B cell (primary cell): ENCODE results near the gene NME3. TPM values are rescaled to one million over a fixed set of nuclear protein-coding genes. Genes with fewer than 3 reads are reported as not detected.
A peak's percentile ranks its signal among the peaks of the same experiment; 100 is the strongest.

Experiments used
- ATAC-seq: fragments of 200-7000 bp; cut with Tn5 transposase; one replicate; pipeline ENCODE4 v1.10.0; 2021; ENCODE audit warnings: low read depth, mild to moderate bottlenecking, moderate number of reproducible peaks, moderate library complexity
- CTCF ChIA-PET: fragments of 350-600 bp; sonication (Branson Sonifier 250); formaldehyde crosslinking; loops from one replicate; lab custom pipeline; 2021; ENCODE audit warnings: antibody characterized with exemption, inconsistent platforms; lab: Charles Lee
- POLR2A ChIA-PET: fragments of 350-600 bp; sonication (Branson Sonifier 250); formaldehyde crosslinking; loops from one replicate; lab custom pipeline; 2021; ENCODE audit warnings: antibody characterized with exemption; lab: Charles Lee
- DNase-seq: peaks from one replicate; pipeline ENCODE4 v3.0.0; 2013
- H2AFZ ChIP-seq: 2 replicates; pipeline ENCODE4 v1.6.1; 2012; ENCODE audit warnings: mild to moderate bottlenecking, low read depth, low read length; ENCODE audit not compliant: insufficient read depth, poor library complexity, severe bottlenecking
- H3K27ac ChIP-seq, 2 donors: 1 replicate in 1 of 2; 2 replicates in 1 of 2; pipeline ENCODE4 v1.5.1; 2012 to 2013; ENCODE audit warnings: low read length in 2 of 2, mild to moderate bottlenecking in 2 of 2, moderate library complexity in 1 of 2
- H3K27me3 ChIP-seq, 4 experiments: fragments of 200-600 bp in 1 of 4; sonication (generic) in 1 of 4; replicated peaks in 1 of 4; 1 replicate in 2 of 4; 2 replicates in 2 of 4; pipeline versions ENCODE4 v1.6.1 to v1.7.0; 2013 to 2016; ENCODE audit warnings: low read length in 3 of 4, mild to moderate bottlenecking in 2 of 4, mixed read lengths in 1 of 4, moderate library complexity in 1 of 4; ENCODE audit not compliant: insufficient read depth in 4 of 4, control insufficient read depth in 3 of 4; ENCODE audit errors: control extremely low read depth in 1 of 4
- H3K36me3 ChIP-seq, 2 experiments: replicated peaks in 1 of 2; 1 replicate in 1 of 2; 2 replicates in 1 of 2; pipeline versions ENCODE4 v1.6.1 to v1.7.1; 2013; ENCODE audit warnings: low read length in 1 of 2; ENCODE audit not compliant: insufficient read depth in 2 of 2, control insufficient read depth in 1 of 2; ENCODE audit errors: control extremely low read depth in 1 of 2, extremely low read depth in 1 of 2
- H3K4me1 ChIP-seq, 2 donors: fragments of 200-600 bp in 1 of 2; sonication (generic) in 1 of 2; 1 replicate in 1 of 2; 2 replicates in 1 of 2; pipeline versions ENCODE4 v1.5.1 to v1.6.1; 2013 to 2017; ENCODE audit warnings: low read length in 2 of 2; ENCODE audit not compliant: control insufficient read depth in 2 of 2, insufficient read depth in 2 of 2
- H3K4me2 ChIP-seq: replicated peaks from 2 replicates; pipeline ENCODE3; 2012; ENCODE audit warnings: mild to moderate bottlenecking, low read depth, low read length; ENCODE audit not compliant: poor library complexity, severe bottlenecking
- H3K4me3 ChIP-seq, 5 experiments: fragments of 200-600 bp in 1 of 5; sonication (generic) in 1 of 5; 1 replicate in 3 of 5; 2 replicates in 2 of 5; pipeline versions ENCODE4 v1.5.1 to v1.7.0; 2011 to 2016; ENCODE audit warnings: low read length in 4 of 5, mild to moderate bottlenecking in 4 of 5, low read depth in 2 of 5, control low read depth in 1 of 5, moderate library complexity in 1 of 5; ENCODE audit not compliant: insufficient read depth in 1 of 5; ENCODE audit errors: control extremely low read depth in 1 of 5, extremely low read depth in 1 of 5
- H3K79me2 ChIP-seq: fragments of 200-600 bp; sonication (generic); one replicate; pipeline ENCODE4 v1.6.0; 2016; ENCODE audit warnings: low read length; ENCODE audit not compliant: control insufficient read depth, insufficient read depth
- H3K9ac ChIP-seq: fragments of 200-600 bp; sonication (generic); 2 replicates; pipeline ENCODE4 v1.6.1; 2017; ENCODE audit warnings: mild to moderate bottlenecking, low read length, moderate library complexity
- H3K9me3 ChIP-seq, 3 donors: one replicate each; pipeline versions ENCODE4 v1.6.1 to v1.7.1; 2013; ENCODE audit warnings: low read length in 2 of 3; ENCODE audit not compliant: control insufficient read depth in 2 of 3, insufficient read depth in 1 of 3; ENCODE audit errors: control extremely low read depth in 1 of 3
- H4K20me1 ChIP-seq: 2 replicates; pipeline ENCODE4 v1.6.0; 2012; ENCODE audit warnings: mild to moderate bottlenecking, low read length; ENCODE audit not compliant: insufficient read depth, control insufficient read depth, poor library complexity, severe bottlenecking
- H3K27ac Mint-ChIP-seq: one replicate; pipeline ENCODE4 v1.8.0; 2021; ENCODE audit warnings: mixed read lengths
- H3K27me3 Mint-ChIP-seq: one replicate; pipeline ENCODE4 v1.8.0; 2021; ENCODE audit warnings: mixed read lengths
- H3K4me1 Mint-ChIP-seq: one replicate; pipeline ENCODE4 v1.8.0; 2021; ENCODE audit warnings: mixed read lengths
- H3K4me3 Mint-ChIP-seq: one replicate; pipeline ENCODE4 v1.8.0; 2021; ENCODE audit warnings: mixed read lengths
- H3K9me3 Mint-ChIP-seq: one replicate; pipeline ENCODE4 v1.8.0; 2022; ENCODE audit warnings: mixed read lengths; ENCODE audit not compliant: insufficient read depth
- CTCF ChIP-seq: fragments of 200-600 bp; IDR thresholded peaks from one replicate; pipeline ENCODE4 v1.8.0; 2022; ENCODE audit warnings: antibody characterized with exemption, mild to moderate bottlenecking
- EZH2 ChIP-seq: IDR thresholded peaks from 2 replicates; pipeline ENCODE4 v1.6.1; 2012; ENCODE audit warnings: borderline replicate concordance, low read depth, mild to moderate bottlenecking, moderate library complexity, low read length; ENCODE audit not compliant: insufficient read depth, poor library complexity, severe bottlenecking
- WGBS: methylation state at CpG from one replicate; pipeline ENCODE4 v1.1.5; 2013; ENCODE audit warnings: missing lambda C conversion rate; ENCODE audit not compliant: insufficient coverage; 5-methylcytosine and 5-hydroxymethylcytosine counted together
- intact Hi-C: fragments of 100-400 bp; cut with micrococcal nuclease; formaldehyde crosslinking; loops from one replicate; pipeline ENCODE4 v1.10.0; 2022
- polyA plus RNA-seq: library from polyadenylated mRNA; depleted of rRNA; stranded (reverse); fragments of >200 nt; gene quantifications from 2 replicates; pipeline ENCODE4 v1.2.3, GENCODE V29; 2012
- total RNA-seq, 2 donors: library from RNA; stranded (reverse); fragments of 120-200 nt in 1 of 2; gene quantifications; 1 replicate in 1 of 2; 2 replicates in 1 of 2; pipeline versions ENCODE4 v1.2.3 to v1.2.4, GENCODE V29; 2013 to 2022

The NME3 gene
- total and polyA plus RNA-seq, 2 donors (not counting 1 experiment from before 2014, with no cell fraction given): 63.2 to 150 TPM

GRCh38 chr16:1782408-1783264 is 11.3 kb upstream of the NME3 start, which contains the start of the genes NUBP2 and SPSB3:
Gene NUBP2, plus strand, starts transcription at chr16:1782960. Its CDS starts 61 bp downstream, at chr16:1783021.
Gene SPSB3, minus strand, starts transcription at chr16:1782571. Its CDS starts 1,088 bp downstream, at chr16:1781483.
- ChIA-PET CTCF (interaction anchor here (0.6 to 2.3 kb wide), 12 partner anchors 8 to 1380 kb away, joined by 3 to 16 read pairs (median 4); partner anchors contain the start of genes EME2, FAHD1, HAGH and MAPK8IP3), POLR2A (interaction anchor here (0.5 to 2.0 kb wide), 7 partner anchors 11 to 362 kb away, joined by 3 to 27 read pairs (median 7); partner anchors contain the start of genes EME2, FAHD1, MAPK8IP3 and MRPS34)
- peaks cover 22% of the 10 kb centered on the region for H3K4me1 Mint-ChIP-seq
- Histone ChIP-seq H3K9ac (peak within 1 kb of the TSS; percentile 89), H3K4me3 (peak within 1 kb of the TSS; percentile 75 to 96 (median 83)), H3K27ac (peak within 1 kb of the TSS; percentile 47 to 76), H3K9me3 (no peaks in the 10 kb centered on the region), H4K20me1 (peaks cover 81% of the 10 kb centered on the region), H2AFZ (peak within 1 kb of the TSS; percentile 77), H3K4me2 (peak within 1 kb of the TSS; percentile 94), H3K4me1 (peaks cover 10 to 30% of the 10 kb centered on the region in 2 donors), H3K79me2 (peaks cover 65% of the 10 kb centered on the region), H3K27me3 (no peaks in the 10 kb centered on the region), H3K36me3 (peaks cover 0 to 26% of the 10 kb centered on the region in 2 experiments)
- peak; percentile 85 for ATAC-seq
- peak within 1 kb of the TSS; percentile 91 for H3K27ac Mint-ChIP-seq
- H3K27me3 Mint-ChIP-seq: no peaks in the 10 kb centered on the region
- peak; percentile 99 for DNase-seq
- TF ChIP-seq CTCF: no peak
- TF ChIP-seq EZH2: no peak
- H3K9me3 Mint-ChIP-seq: no peaks in the 10 kb centered on the region
- WGBS: under 1% methylated on average over 102 of the region's 102 CpGs
- peak within 1 kb of the TSS; percentile 89 for H3K4me3 Mint-ChIP-seq
- intact Hi-C loops: loop anchor here (1.0 to 2.0 kb wide), 4 partner anchors 9 to 440 kb away; partner anchors contain the start of genes HAGH, MRPS34 and UQCC4
